Loucy (cell line): ENCODE measurements around the gene CTNND2.

ENCODE experiments used
- CTCF ChIP-seq: fragments of 200-600 bp; sonication (generic); conservative IDR thresholded peaks from 2 replicates; pipeline ENCODE4 v1.5.1; 2014; ENCODE audit warnings: mild to moderate bottlenecking, antibody characterized with exemption, low read length
- EZH2phosphoT487 ChIP-seq: fragments of 200-600 bp; IDR thresholded peaks from 2 replicates; pipeline ENCODE4 v1.6.1; 2018; ENCODE audit warnings: antibody characterized with exemption, mild to moderate bottlenecking, moderate library complexity, borderline replicate concordance

DNA sequence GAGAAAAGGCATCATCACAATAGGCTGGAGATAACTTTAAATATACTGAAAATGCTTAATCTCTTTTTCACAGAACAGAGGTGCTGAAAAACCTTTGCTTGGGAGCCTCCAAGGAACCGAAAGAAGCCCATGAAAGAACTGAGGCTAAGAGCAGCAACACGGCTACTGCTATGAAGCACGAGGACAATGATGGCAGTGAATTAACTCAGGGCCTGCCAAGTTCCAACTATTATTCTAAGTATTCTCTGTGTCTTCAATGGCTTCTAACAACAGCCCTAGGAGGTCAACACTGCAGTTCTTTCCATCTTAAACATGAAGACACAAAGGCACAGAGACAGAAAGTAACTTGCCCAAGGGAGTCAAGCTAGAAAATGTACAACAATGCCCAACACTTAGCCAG is 850.2 kb downstream of the CTNND2 start:
- no peak for TF ChIP-seq CTCF
- TF ChIP-seq EZH2phosphoT487, result no peak
